ENCODE data around the gene RALGPS1. TPM values are rescaled to one million over a fixed set of nuclear protein-coding genes. Genes with fewer than 3 reads are reported as not detected.

The RALGPS1 gene
- polyA plus RNA-seq, 1 experiment, result 1.7 TPM

DNA sequence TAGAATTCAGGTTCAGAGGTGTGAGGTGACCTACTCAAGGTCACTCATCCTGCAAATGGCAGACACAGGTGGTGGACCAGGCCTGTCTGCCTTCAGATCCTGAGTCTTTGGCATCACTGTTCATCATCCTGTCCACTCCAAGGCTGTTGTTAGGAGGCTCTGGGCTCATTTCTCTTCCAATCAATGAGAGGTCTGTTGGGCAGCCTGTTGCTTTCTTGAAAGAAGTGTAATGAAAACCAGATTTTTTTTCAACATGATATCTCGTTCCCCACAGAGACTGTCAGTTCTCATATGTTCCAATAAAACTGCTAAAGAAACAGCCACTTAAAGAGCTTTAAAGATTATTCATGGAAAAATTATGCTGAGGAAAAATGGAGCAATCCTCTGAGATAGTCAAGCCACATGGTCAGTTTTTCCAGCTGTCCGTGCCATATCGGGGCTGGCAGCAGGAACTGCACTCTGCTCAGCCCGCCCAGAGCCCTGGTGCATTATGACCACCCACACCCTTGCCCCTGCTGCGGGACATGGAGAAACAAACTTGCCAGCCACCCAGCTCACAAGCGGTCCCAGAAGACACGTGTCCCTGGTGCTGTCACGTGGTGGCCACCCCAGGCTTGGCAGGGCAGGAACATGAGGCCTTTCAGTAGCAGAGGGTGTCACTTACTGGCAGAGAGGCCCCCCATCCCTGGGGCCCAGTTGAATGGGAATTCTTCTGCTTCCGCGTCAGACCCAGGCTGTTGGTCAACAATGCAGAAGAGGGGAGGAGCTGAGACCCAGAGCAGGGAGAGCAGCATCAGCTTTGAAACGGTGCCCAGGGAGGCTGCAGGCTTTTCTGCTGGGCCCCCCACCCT, 271.6 kb downstream of the RALGPS1 start:
- no peak overlapping the region for H3K4me3 ChIP-seq (ENCODE audit: low read depth, low read length)
- POLR2A ChIA-PET, result interaction anchor here (0.6 to 1.2 kb wide), 2 partner anchors 64 to 277 kb away, joined by 4 to 8 read pairs; partner anchors contain the start of gene ANGPTL2
- CTCF ChIA-PET, result interaction anchor here (0.8 to 4.7 kb wide), 7 partner anchors 9 to 246 kb away, joined by 3 to 26 read pairs (median 4); no protein-coding TSS in a partner anchor

DNA sequence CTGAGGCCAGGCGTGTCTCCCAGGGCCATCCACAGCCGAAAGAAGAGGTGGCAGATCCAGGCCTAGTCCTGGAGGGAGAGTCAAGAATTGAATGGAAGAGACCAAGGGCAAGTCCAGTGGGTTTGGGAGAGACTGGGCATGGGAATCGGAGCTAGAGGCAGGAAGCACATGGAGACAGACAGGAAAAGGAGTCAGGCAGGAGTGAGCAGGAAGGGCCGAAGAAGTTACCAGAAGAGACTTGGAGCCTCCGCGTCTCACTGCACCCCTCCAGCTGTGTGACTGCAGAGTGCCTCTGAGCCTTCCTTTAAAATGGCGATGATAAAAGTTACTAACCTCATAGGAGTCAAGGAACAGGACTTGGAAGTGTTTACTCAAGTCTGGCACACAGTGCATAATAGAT, 272.2 kb downstream of the RALGPS1 start:
- Histone ChIP-seq H3K36me3 (ENCODE audit: control insufficient read depth, insufficient read depth, low read length) (no peaks in the 10 kb centered on the region), H3K4me3 (ENCODE audit: low read depth, low read length) (no peak overlapping the region), H3K27me3 (ENCODE audit: control insufficient read depth, insufficient read depth, low read length) (no peaks in the 10 kb centered on the region)
- no peak for DNase-seq (ENCODE audit: low read depth)
- CTCF ChIA-PET, result interaction anchor here (0.8 to 4.7 kb wide), 7 partner anchors 8 to 247 kb away, joined by 3 to 26 read pairs (median 4); no protein-coding TSS in a partner anchor
- POLR2A ChIA-PET, result interaction anchor here (0.6 kb wide), 1 partner anchor 278 kb away, joined by 8 read pairs; no protein-coding TSS in a partner anchor
- TF ChIP-seq, protein P1, sequence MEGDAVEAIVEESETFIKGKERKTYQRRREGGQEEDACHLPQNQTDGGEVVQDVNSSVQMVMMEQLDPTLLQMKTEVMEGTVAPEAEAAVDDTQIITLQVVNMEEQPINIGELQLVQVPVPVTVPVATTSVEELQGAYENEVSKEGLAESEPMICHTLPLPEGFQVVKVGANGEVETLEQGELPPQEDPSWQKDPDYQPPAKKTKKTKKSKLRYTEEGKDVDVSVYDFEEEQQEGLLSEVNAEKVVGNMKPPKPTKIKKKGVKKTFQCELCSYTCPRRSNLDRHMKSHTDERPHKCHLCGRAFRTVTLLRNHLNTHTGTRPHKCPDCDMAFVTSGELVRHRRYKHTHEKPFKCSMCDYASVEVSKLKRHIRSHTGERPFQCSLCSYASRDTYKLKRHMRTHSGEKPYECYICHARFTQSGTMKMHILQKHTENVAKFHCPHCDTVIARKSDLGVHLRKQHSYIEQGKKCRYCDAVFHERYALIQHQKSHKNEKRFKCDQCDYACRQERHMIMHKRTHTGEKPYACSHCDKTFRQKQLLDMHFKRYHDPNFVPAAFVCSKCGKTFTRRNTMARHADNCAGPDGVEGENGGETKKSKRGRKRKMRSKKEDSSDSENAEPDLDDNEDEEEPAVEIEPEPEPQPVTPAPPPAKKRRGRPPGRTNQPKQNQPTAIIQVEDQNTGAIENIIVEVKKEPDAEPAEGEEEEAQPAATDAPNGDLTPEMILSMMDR (IDR thresholded peaks at IDR 0.05; ENCODE audit: insufficient read depth, low read depth, low read length), result no peak

More for the DNA sequence above, 271.6 kb downstream of the RALGPS1 start:
- peak; percentile 96 for DNase-seq (ENCODE audit: low read depth)
- Histone ChIP-seq H3K27me3 (ENCODE audit: control insufficient read depth, insufficient read depth, low read length) (no peaks in the 10 kb centered on the region), H3K36me3 (ENCODE audit: control insufficient read depth, insufficient read depth, low read length) (no peaks in the 10 kb centered on the region)
- TF ChIP-seq, protein P1 (IDR thresholded peaks at IDR 0.05; ENCODE audit: insufficient read depth, low read depth, low read length), result no peak

DNA sequence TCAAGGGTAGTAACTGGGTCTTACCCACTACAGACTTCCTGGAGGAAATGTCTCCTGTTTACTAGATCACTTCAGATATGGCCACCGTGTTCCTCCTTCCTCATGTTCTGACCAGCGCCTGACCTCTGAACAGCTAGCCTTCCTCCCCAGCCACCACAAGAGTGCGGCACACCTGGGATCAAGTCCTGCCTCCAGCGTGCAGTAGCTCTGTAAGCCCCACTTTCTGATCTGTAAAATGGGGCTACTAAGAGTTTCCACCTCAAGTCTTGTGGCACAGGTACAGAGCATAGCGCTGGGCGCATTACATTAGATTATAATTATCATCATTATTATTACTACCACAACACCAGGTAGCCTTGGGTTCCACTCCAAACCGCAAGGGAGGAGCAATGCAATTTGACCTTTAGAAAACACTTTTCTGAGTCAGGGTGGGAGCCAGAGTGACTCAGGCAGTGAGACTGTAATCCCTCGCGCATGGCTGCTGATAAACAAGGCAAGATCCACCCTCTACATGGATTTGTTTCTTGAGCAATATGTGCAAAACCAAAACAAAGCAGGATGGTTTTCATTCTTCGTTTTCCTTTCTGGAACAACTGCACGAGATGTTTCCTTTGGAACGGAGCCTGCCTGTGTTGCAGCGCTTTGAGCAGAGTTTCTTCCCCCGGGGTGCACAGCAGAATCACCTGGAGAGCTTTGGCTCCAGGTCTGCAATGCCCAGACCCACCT, 272.8 kb downstream of the RALGPS1 start:
- TF ChIP-seq, protein P1 (IDR thresholded peaks at IDR 0.05; ENCODE audit: insufficient read depth, low read depth, low read length), result no peak
- H3K4me3 ChIP-seq (ENCODE audit: low read depth, low read length), result no peak overlapping the region
- H3K36me3 ChIP-seq (ENCODE audit: control insufficient read depth, insufficient read depth, low read length), result no peaks in the 10 kb centered on the region
- POLR2A ChIA-PET, result no interaction called here
- 0 out of 2 replicates have a peak, but pooled peaks cover 2% of the 10 kb centered on the region for H3K27me3 ChIP-seq (ENCODE audit: control insufficient read depth, insufficient read depth, low read length)
- CTCF ChIA-PET, result interaction anchor here (0.7 to 4.7 kb wide), 6 partner anchors 10 to 247 kb away, joined by 3 to 26 read pairs (median 4); no protein-coding TSS in a partner anchor
- DNase-seq (ENCODE audit: low read depth), result peak; percentile 96

DNA sequence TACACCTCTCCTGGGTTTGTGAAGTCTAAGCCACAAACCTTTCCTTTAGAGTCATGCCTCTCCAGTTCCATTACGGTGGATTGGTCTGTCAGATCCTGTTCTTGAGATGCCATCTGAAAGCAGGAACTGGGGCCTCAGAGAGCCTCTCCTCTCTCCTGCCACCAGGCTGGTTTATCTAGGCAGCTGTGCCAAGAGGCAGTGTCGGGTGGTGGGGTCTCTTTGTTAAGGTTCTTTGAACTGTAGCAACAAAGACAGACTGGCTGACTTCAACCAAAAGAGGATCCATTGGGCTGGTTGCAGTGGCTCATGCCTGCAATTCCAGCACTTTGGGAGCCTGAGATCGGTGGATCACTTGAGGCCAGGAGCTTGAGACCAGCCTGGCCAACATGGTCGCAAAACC, 273.8 kb downstream of the RALGPS1 start:
- ChIA-PET POLR2A (no interaction called here), CTCF (interaction anchor here (1.3 to 4.7 kb wide), 5 partner anchors 9 to 248 kb away, joined by 4 to 26 read pairs (median 6); no protein-coding TSS in a partner anchor)
- H3K4me3 ChIP-seq (ENCODE audit: low read depth, low read length), result no peak overlapping the region
- H3K27me3 ChIP-seq (ENCODE audit: control insufficient read depth, insufficient read depth, low read length), result 0 out of 2 replicates have a peak, but pooled peaks cover 2% of the 10 kb centered on the region
- TF ChIP-seq, protein P1 (IDR thresholded peaks at IDR 0.05; ENCODE audit: insufficient read depth, low read depth, low read length), result no peak
- no peak for DNase-seq (ENCODE audit: low read depth)
- H3K36me3 ChIP-seq (ENCODE audit: control insufficient read depth, insufficient read depth, low read length), result no peaks in the 10 kb centered on the region

Measured in BJ (cell line).